ENCODE measurements around the gene NECTIN4. TPM values are rescaled to one million over a fixed set of nuclear protein-coding genes. Genes with fewer than 3 reads are reported as not detected.
A peak's percentile ranks its signal among the peaks of the same experiment; 100 is the strongest.

Gene NECTIN4
- total and polyA plus RNA-seq, 2 of the 8 experiments (the other 6 are each of a cell fraction or from before 2014, with no cell fraction given): 0.19 to 0.71 TPM

DNA sequence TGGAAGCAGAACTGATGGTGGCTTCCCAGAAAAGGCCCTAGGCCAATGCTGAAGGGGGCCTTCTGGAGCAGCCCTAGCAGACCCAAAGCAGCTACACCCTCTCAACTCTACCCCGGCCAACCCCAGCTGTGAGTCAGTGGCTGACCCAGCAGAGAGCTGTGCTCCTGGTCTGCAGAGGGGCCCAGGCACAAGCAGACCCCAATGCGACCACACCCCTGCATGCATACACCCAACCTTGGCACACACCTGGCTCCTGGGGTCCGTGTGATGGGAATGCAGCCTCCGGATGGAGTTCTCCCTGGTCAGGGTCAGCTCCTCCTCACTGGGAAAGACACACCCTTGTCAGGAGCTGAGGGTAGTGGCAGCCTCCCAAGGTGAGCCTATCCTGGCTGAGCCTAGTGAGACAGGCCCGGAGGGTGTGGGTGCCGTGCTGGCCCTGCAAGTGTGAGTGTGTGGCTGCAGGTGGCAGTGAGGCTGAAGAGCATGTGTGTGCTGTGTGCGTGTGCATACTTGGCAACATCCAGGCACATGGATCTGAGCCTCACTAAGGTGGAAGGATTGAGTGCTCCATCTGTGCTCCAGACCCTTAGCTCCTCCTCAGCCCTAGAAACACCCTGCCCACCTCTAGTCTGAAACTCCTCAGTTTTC, 15.8 kb downstream of the NECTIN4 start:
- Histone ChIP-seq H3K4me2 (ENCODE audit: insufficient read depth in 1 of 2, low read depth in 2 of 2, low read length in 2 of 2) (no peak overlapping the region), H2AK5ac (ENCODE audit: low read depth, low read length) (no peak overlapping the region), H3K9me3 (ENCODE audit: insufficient read depth in 2 of 2, low read depth in 1 of 2, low read length in 1 of 2) (no peaks in the 10 kb centered on the region), H2BK5ac (ENCODE audit: low read depth, low read length) (peak overlapping the region; percentile 0; the same call in 1 of the 2 replicates), H3K36me3 (ENCODE audit: control insufficient read depth in 2 of 4, insufficient read depth in 4 of 4, low read length in 3 of 4) (no peaks in the 10 kb centered on the region), H2BK120ac (replicated peaks; ENCODE audit: low read depth, low read length) (no peak overlapping the region), H3K18ac (ENCODE audit: extremely low read depth, low read length) (no peak overlapping the region; the same call in 1 of the 2 replicates), H3K79me1 (ENCODE audit: low read depth, low read length) (no peaks in the 10 kb centered on the region), H3K9ac (replicated peaks in 1 of 4; ENCODE audit: extremely low read depth in 1 of 4, low read depth in 3 of 4, low read length in 3 of 4) (no peak overlapping the region), H3K4me1 (replicated peaks in 1 of 4; ENCODE audit: control insufficient read depth in 3 of 4, insufficient read depth in 4 of 4, low read length in 3 of 4) (peaks cover 0 to 8% (median 2%) of the 10 kb centered on the region in 4 experiments; a peak in 3 of 7 replicates), H3K14ac (ENCODE audit: insufficient read length) (no peak overlapping the region), H3K4ac (replicated peaks; ENCODE audit: insufficient read length, low read depth, low read length) (peak overlapping the region; percentile 72), H2BK15ac (ENCODE audit: low read length) (no peak overlapping the region), H3K56ac (replicated peaks; ENCODE audit: insufficient read length, low read depth, low read length) (no peak overlapping the region), H3K23ac (ENCODE audit: insufficient read length) (no peak overlapping the region), H3K23me2 (ENCODE audit: low read depth, low read length) (no peaks in the 10 kb centered on the region), H3K27ac (ENCODE audit: low read depth, low read length) (no peak overlapping the region), H3K79me2 (ENCODE audit: control insufficient read depth in 1 of 2, insufficient read depth in 2 of 2, low read length in 2 of 2) (no peaks in the 10 kb centered on the region), H2AFZ (ENCODE audit: low read length) (no peak overlapping the region; the same call in 1 of the 2 replicates), H3K27me3 (replicated peaks in 1 of 4; ENCODE audit: control insufficient read depth in 3 of 4, extremely low read depth in 1 of 4, insufficient read depth in 3 of 4, low read length in 3 of 4) (no peaks in the 10 kb centered on the region), H4K91ac (replicated peaks; ENCODE audit: insufficient read length, low read length) (peak overlapping the region; percentile 15), H4K8ac (ENCODE audit: extremely low read depth, insufficient read depth, low read length) (no peak overlapping the region), H2BK12ac (ENCODE audit: low read depth, low read length) (no peak overlapping the region), H4K5ac (ENCODE audit: insufficient read length, low read depth, low read length) (no peak overlapping the region), H2BK20ac (ENCODE audit: low read length) (peak overlapping the region; percentile 7; the same call in 1 of the 2 replicates), H4K20me1 (replicated peaks in 1 of 2; ENCODE audit: control insufficient read depth in 1 of 2, insufficient read depth in 2 of 2, low read length in 2 of 2) (peaks cover 0 to 3% of the 10 kb centered on the region in 2 experiments), H3K4me3 (ENCODE audit: extremely low read depth in 1 of 4, insufficient read depth in 2 of 4, low read depth in 3 of 4, low read length in 4 of 4) (no peak overlapping the region)
- WGBS, 2 experiments (ENCODE audit: extremely low coverage in 1 of 2, insufficient coverage in 1 of 2, insufficient read length in 1 of 2, insufficient replicate concordance in 2 of 2, low coverage in 1 of 2, low lambda C conversion rate in 2 of 2, missing lambda C conversion rate in 1 of 2): 75% methylated on average over 7 of the region's 7 CpGs; no CpG with 5 or more reads in 1 of the 2 experiments
- ChIA-PET POLR2A (ENCODE audit: partially characterized antibody) (interaction anchor here (1.5 kb wide), 1 partner anchor 11 kb away, joined by 5 read pairs; no protein-coding TSS in a partner anchor), CTCF (ENCODE audit: partially characterized antibody) (interaction anchor here (0.7 to 17.8 kb wide), 8 partner anchors 11 to 81 kb away, joined by 3 to 282 read pairs (median 6); partner anchors contain the start of genes KLHDC9 and NECTIN4)
- no peak for DNase-seq (ENCODE audit: low read depth in 1 of 2, low spot score in 2 of 2)
- TF ChIP-seq BACH1 (IDR thresholded peaks at IDR 0.05; ENCODE audit: low read length) (no peak), CTCF (IDR thresholded peaks at IDR 0.05; ENCODE audit: control extremely low read depth in 1 of 3, insufficient read depth in 1 of 3, low read depth in 1 of 3, low read length in 3 of 3) (peak in 2 of 3 experiments; percentile 15 to 18; a peak in 2 of 4 replicates), ATF3 (IDR thresholded peaks at IDR 0.05; ENCODE audit: insufficient read depth, low read depth, low read length) (no peak), RBBP5 (IDR thresholded peaks at IDR 0.05; ENCODE audit: borderline replicate concordance, low read depth, low read length) (no peak), POLR2A (IDR thresholded peaks at IDR 0.05; ENCODE audit: control extremely low read depth in 1 of 2, low read depth in 2 of 2, low read length in 2 of 2) (no peak)
- no peak for FAIRE-seq
